Measurements from ENCODE around the gene PTPRC.
A peak's percentile ranks its signal among the peaks of the same experiment; 100 is the strongest.

The PTPRC gene

GRCh38 chr1:198763298-198763714, 124.5 kb downstream of the PTPRC start (continued):
- TF ChIP-seq ZNF585B (tag by site-specific recombination; IDR thresholded peaks at IDR 0.05) (no peak), ZNF26 (tag by site-specific recombination; IDR thresholded peaks at IDR 0.05) (no peak), FEZF1 (tag by site-specific recombination; IDR thresholded peaks at IDR 0.05) (peak; percentile 96), ZSCAN18 (tag by site-specific recombination; IDR thresholded peaks at IDR 0.05) (no peak), ZNF561 (tag by site-specific recombination; IDR thresholded peaks at IDR 0.05; ENCODE audit: borderline replicate concordance) (peak; percentile 96), ZSCAN16 (tag by site-specific recombination; IDR thresholded peaks at IDR 0.05) (no peak), ZNF777 (tag by site-specific recombination; IDR thresholded peaks at IDR 0.05; ENCODE audit: borderline replicate concordance) (no peak), ZNF350 (tag by site-specific recombination; IDR thresholded peaks at IDR 0.05) (no peak), PRDM2 (tag by site-specific recombination; IDR thresholded peaks at IDR 0.05; ENCODE audit: borderline replicate concordance) (no peak), AEBP2 (tag by site-specific recombination; IDR thresholded peaks at IDR 0.05; ENCODE audit: borderline replicate concordance) (no peak), ZNF776 (tag by site-specific recombination; IDR thresholded peaks at IDR 0.05; ENCODE audit: borderline replicate concordance) (no peak), ZNF223 (tag by site-specific recombination; IDR thresholded peaks at IDR 0.05) (no peak), ZNF837 (tag by site-specific recombination; IDR thresholded peaks at IDR 0.05) (0 out of 2 replicates have a peak, but pooled peaks have one; percentile 11), KLF10 (tag by site-specific recombination; IDR thresholded peaks at IDR 0.05) (peak; percentile 89), ZFP69B (tag by site-specific recombination; IDR thresholded peaks at IDR 0.05) (no peak; the same call in 1 of the 2 replicates), ZNF548 (tag by site-specific recombination; IDR thresholded peaks at IDR 0.05) (no peak), KLF7 (tag by site-specific recombination; IDR thresholded peaks at IDR 0.05; ENCODE audit: borderline replicate concordance) (no peak; the same call in 1 of the 2 replicates), ZNF10 (tag by site-specific recombination; IDR thresholded peaks at IDR 0.05) (peak; percentile 54; the same call in 1 of the 2 replicates), WT1 (tag by site-specific recombination; IDR thresholded peaks at IDR 0.05) (peak; percentile 98), ZNF23 (tag by site-specific recombination; IDR thresholded peaks at IDR 0.05; ENCODE audit: borderline replicate concordance) (no peak), ZNF146 (tag by site-specific recombination; IDR thresholded peaks at IDR 0.05) (peak; percentile 64), ZNF692 (tag by site-specific recombination; IDR thresholded peaks at IDR 0.05) (peak; percentile 71)
- TF ChIP-seq, protein P1, sequence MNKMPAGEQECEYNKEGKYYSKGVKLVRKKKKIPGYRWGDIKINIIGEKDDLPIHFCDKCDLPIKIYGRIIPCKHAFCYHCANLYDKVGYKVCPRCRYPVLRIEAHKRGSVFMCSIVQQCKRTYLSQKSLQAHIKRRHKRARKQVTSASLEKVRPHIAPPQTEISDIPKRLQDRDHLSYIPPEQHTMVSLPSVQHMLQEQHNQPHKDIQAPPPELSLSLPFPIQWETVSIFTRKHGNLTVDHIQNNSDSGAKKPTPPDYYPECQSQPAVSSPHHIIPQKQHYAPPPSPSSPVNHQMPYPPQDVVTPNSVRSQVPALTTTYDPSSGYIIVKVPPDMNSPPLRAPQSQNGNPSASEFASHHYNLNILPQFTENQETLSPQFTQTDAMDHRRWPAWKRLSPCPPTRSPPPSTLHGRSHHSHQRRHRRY (tag by site-specific recombination; IDR thresholded peaks at IDR 0.05): no peak
- TF ChIP-seq, protein P2, sequence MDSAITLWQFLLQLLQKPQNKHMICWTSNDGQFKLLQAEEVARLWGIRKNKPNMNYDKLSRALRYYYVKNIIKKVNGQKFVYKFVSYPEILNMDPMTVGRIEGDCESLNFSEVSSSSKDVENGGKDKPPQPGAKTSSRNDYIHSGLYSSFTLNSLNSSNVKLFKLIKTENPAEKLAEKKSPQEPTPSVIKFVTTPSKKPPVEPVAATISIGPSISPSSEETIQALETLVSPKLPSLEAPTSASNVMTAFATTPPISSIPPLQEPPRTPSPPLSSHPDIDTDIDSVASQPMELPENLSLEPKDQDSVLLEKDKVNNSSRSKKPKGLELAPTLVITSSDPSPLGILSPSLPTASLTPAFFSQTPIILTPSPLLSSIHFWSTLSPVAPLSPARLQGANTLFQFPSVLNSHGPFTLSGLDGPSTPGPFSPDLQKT (IDR thresholded peaks at IDR 0.05; ENCODE audit: borderline replicate concordance, low read depth, low read length): no peak
- TF ChIP-seq, protein P3, sequence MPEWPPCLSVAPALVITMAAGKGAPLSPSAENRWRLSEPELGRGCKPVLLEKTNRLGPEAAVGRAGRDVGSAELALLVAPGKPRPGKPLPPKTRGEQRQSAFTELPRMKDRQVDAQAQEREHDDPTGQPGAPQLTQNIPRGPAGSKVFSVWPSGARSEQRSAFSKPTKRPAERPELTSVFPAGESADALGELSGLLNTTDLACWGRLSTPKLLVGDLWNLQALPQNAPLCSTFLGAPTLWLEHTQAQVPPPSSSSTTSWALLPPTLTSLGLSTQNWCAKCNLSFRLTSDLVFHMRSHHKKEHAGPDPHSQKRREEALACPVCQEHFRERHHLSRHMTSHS (tag by site-specific recombination; IDR thresholded peaks at IDR 0.05): peak; percentile 83
